H1 (cell line): ENCODE measurements around the gene LCN2. TPM values are rescaled to one million over a fixed set of nuclear protein-coding genes. Genes with fewer than 3 reads are reported as not detected.

Source experiments
- CTCF ChIA-PET: fragments of 300-600 bp; sonication (Branson Sonifier 250); formaldehyde crosslinking; loops from one replicate; lab custom pipeline; 2021; ENCODE audit not compliant: partially characterized antibody; lab: Charles Lee
- POLR2A ChIA-PET: fragments of 300-600 bp; sonication (Branson Sonifier 250); formaldehyde crosslinking; loops from one replicate; lab custom pipeline; 2021; ENCODE audit warnings: inconsistent platforms; ENCODE audit not compliant: partially characterized antibody; lab: Charles Lee
- DNase-seq, 2 experiments: peaks; one replicate each; pipeline versions ENCODE4 v3.0.0 to v3.0.0-alpha.2; 2010 to 2022; ENCODE audit warnings: low spot score in 2 of 2, low read depth in 1 of 2, mixed read lengths in 1 of 2
- FAIRE-seq: peaks from 2 replicates; lab custom pipeline; 2011; peaks lifted over from hg19 to GRCh38; lab: Jason Lieb, UNC
- H2AFZ ChIP-seq: 2 replicates; pipeline ENCODE4 v1.8.1; 2012; ENCODE audit warnings: low read length, inconsistent platforms
- H2AK5ac ChIP-seq: 2 replicates; pipeline ENCODE4 v1.6.1; 2013; ENCODE audit warnings: low read depth, low read length
- H2BK120ac ChIP-seq: replicated peaks from 2 replicates; pipeline ENCODE3; 2013; ENCODE audit warnings: low read depth, low read length, inconsistent platforms
- H2BK12ac ChIP-seq: 2 replicates; pipeline ENCODE4 v1.6.1; 2013; ENCODE audit warnings: low read depth, low read length
- H2BK15ac ChIP-seq: 2 replicates; pipeline ENCODE4 v1.6.1; 2013; ENCODE audit warnings: low read length
- H2BK20ac ChIP-seq: 2 replicates; pipeline ENCODE4 v1.6.1; 2013; ENCODE audit warnings: low read length
- H2BK5ac ChIP-seq: 2 replicates; pipeline ENCODE4 v1.6.1; 2013; ENCODE audit warnings: low read depth, low read length
- H3K14ac ChIP-seq: 2 replicates; pipeline ENCODE4 v1.6.1; 2013; ENCODE audit warnings: inconsistent platforms; ENCODE audit not compliant: insufficient read length
- H3K18ac ChIP-seq: 2 replicates; pipeline ENCODE4 v1.6.1; 2013; ENCODE audit warnings: low read length; ENCODE audit errors: extremely low read depth
- H3K23ac ChIP-seq: 2 replicates; pipeline ENCODE4 v1.6.1; 2013; ENCODE audit warnings: inconsistent platforms; ENCODE audit not compliant: insufficient read length
- H3K23me2 ChIP-seq: 2 replicates; pipeline ENCODE4 v1.6.1; 2013; ENCODE audit warnings: low read depth, low read length
- H3K27ac ChIP-seq: 2 replicates; pipeline ENCODE4 v1.6.1; 2011; ENCODE audit warnings: low read depth, low read length, inconsistent platforms
- H3K27me3 ChIP-seq, 4 experiments: replicated peaks in 1 of 4; 1 replicate in 1 of 4; 2 replicates in 3 of 4; pipeline versions ENCODE4 v1.6.1 to v1.8.1; 2011 to 2013; ENCODE audit warnings: low read length in 3 of 4, mild to moderate bottlenecking in 3 of 4, inconsistent platforms in 2 of 4, mixed read lengths in 2 of 4, moderate library complexity in 1 of 4; ENCODE audit not compliant: control insufficient read depth in 3 of 4, insufficient read depth in 3 of 4; ENCODE audit errors: extremely low read depth in 1 of 4
- H3K36me3 ChIP-seq, 4 experiments: 2 replicates each; pipeline versions ENCODE4 v1.6.1 to v1.8.1; 2011 to 2013; ENCODE audit warnings: mild to moderate bottlenecking in 4 of 4, low read length in 3 of 4, moderate library complexity in 2 of 4, control low read depth in 1 of 4, inconsistent platforms in 1 of 4; ENCODE audit not compliant: insufficient read depth in 4 of 4, control insufficient read depth in 2 of 4
- H3K4ac ChIP-seq: replicated peaks from 2 replicates; pipeline ENCODE3; 2013; ENCODE audit warnings: low read length, low read depth, mixed read lengths, inconsistent platforms; ENCODE audit not compliant: insufficient read length
- H3K4me1 ChIP-seq, 4 experiments: replicated peaks in 1 of 4; 1 replicate in 1 of 4; 2 replicates in 3 of 4; pipeline versions ENCODE4 v1.6.1 to v1.8.1; 2011 to 2013; ENCODE audit warnings: low read length in 3 of 4, inconsistent platforms in 2 of 4, mixed read lengths in 1 of 4; ENCODE audit not compliant: insufficient read depth in 4 of 4, control insufficient read depth in 3 of 4
- H3K4me2 ChIP-seq, 2 experiments: 2 replicates each; pipeline versions ENCODE4 v1.6.1 to v1.8.1; 2011 to 2013; ENCODE audit warnings: low read depth in 2 of 2, low read length in 2 of 2, control low read depth in 1 of 2, inconsistent platforms in 1 of 2, mild to moderate bottlenecking in 1 of 2; ENCODE audit not compliant: insufficient read depth in 1 of 2
- H3K4me3 ChIP-seq, 4 experiments: fragments of 200-600, 300-600 bp in 1 of 4; sonication (generic), shearing (Covaris generic), sonication (Bioruptor Twin) in 1 of 4; 2 replicates each; pipeline versions ENCODE4 v1.5.1 to v1.8.1; 2011 to 2016; ENCODE audit warnings: low read length in 4 of 4, low read depth in 3 of 4, control low read depth in 2 of 4, inconsistent platforms in 2 of 4, mild to moderate bottlenecking in 2 of 4, mixed read lengths in 1 of 4, moderate library complexity in 1 of 4; ENCODE audit not compliant: insufficient read depth in 2 of 4; ENCODE audit errors: extremely low read depth in 1 of 4
- H3K56ac ChIP-seq: replicated peaks from 2 replicates; pipeline ENCODE3; 2013; ENCODE audit warnings: low read depth, mild to moderate bottlenecking, mixed read lengths, low read length, inconsistent platforms; ENCODE audit not compliant: insufficient read length
- H3K79me1 ChIP-seq: 2 replicates; pipeline ENCODE4 v1.6.1; 2013; ENCODE audit warnings: low read depth, low read length, control low read depth
- H3K79me2 ChIP-seq, 2 experiments: 2 replicates each; pipeline versions ENCODE4 v1.6.1 to v1.8.1; 2012 to 2013; ENCODE audit warnings: low read length in 2 of 2, mild to moderate bottlenecking in 2 of 2, inconsistent platforms in 1 of 2; ENCODE audit not compliant: insufficient read depth in 2 of 2, control insufficient read depth in 1 of 2
- H3K9ac ChIP-seq, 4 experiments: replicated peaks in 1 of 4; 1 replicate in 1 of 4; 2 replicates in 3 of 4; pipeline versions ENCODE4 v1.6.1 to v1.8.1; 2011 to 2013; ENCODE audit warnings: low read depth in 3 of 4, low read length in 3 of 4, control low read depth in 2 of 4, mild to moderate bottlenecking in 2 of 4, moderate library complexity in 2 of 4, inconsistent platforms in 1 of 4; ENCODE audit errors: extremely low read depth in 1 of 4
- H3K9me3 ChIP-seq, 2 experiments: 2 replicates each; pipeline versions ENCODE4 v1.6.1 to v1.8.1; 2012 to 2013; ENCODE audit warnings: mild to moderate bottlenecking in 2 of 2, moderate library complexity in 2 of 2, control low read depth in 1 of 2, inconsistent platforms in 1 of 2, low read depth in 1 of 2, low read length in 1 of 2, mixed read lengths in 1 of 2; ENCODE audit not compliant: insufficient read depth in 2 of 2
- H4K20me1 ChIP-seq, 2 experiments: replicated peaks in 1 of 2; 2 replicates each; pipeline versions ENCODE3 to v1.8.1; 2011 to 2013; ENCODE audit warnings: inconsistent platforms in 2 of 2, low read length in 2 of 2, mild to moderate bottlenecking in 1 of 2; ENCODE audit not compliant: insufficient read depth in 2 of 2, control insufficient read depth in 1 of 2
- H4K5ac ChIP-seq: 2 replicates; pipeline ENCODE4 v1.6.1; 2013; ENCODE audit warnings: low read length, low read depth, mixed read lengths, inconsistent platforms; ENCODE audit not compliant: insufficient read length
- H4K8ac ChIP-seq: 2 replicates; pipeline ENCODE4 v1.8.0; 2013; ENCODE audit warnings: mild to moderate bottlenecking, moderate library complexity, low read length, inconsistent platforms; ENCODE audit not compliant: insufficient read depth; ENCODE audit errors: extremely low read depth
- H4K91ac ChIP-seq: replicated peaks from 2 replicates; pipeline ENCODE3; 2013; ENCODE audit warnings: low read length, mixed read lengths, inconsistent platforms; ENCODE audit not compliant: insufficient read length
- CTCF ChIP-seq, 3 experiments: IDR thresholded peaks; 1 replicate in 2 of 3; 2 replicates in 1 of 3; pipeline versions ENCODE4 v1.5.1 to v1.6.1; 2011; ENCODE audit warnings: low read length in 3 of 3, mild to moderate bottlenecking in 3 of 3, inconsistent platforms in 2 of 3, low read depth in 1 of 3, moderate library complexity in 1 of 3; ENCODE audit not compliant: insufficient read depth in 1 of 3; ENCODE audit errors: control extremely low read depth in 1 of 3
- FOSL1 ChIP-seq: IDR thresholded peaks from 2 replicates; pipeline ENCODE4 v1.6.1; 2011; ENCODE audit warnings: mild to moderate bottlenecking, low read depth, low read length, moderate library complexity; ENCODE audit not compliant: insufficient read depth
- KDM1A ChIP-seq: fragments of 200-600, 300-600 bp; sonication (generic); IDR thresholded peaks from 2 replicates; pipeline ENCODE4 v1.7.1; 2016; ENCODE audit warnings: mild to moderate bottlenecking, low read length, borderline replicate concordance
- KDM4A ChIP-seq: IDR thresholded peaks from one replicate; pipeline ENCODE4 v1.7.1; 2012; ENCODE audit warnings: low read depth, mild to moderate bottlenecking, moderate library complexity, low read length, inconsistent platforms; ENCODE audit not compliant: severe bottlenecking
- KDM5A ChIP-seq: fragments of 200-600 bp; IDR thresholded peaks from 2 replicates; pipeline ENCODE4 v1.7.1; 2012; ENCODE audit warnings: mild to moderate bottlenecking, low read length, inconsistent platforms, mixed read lengths
- MAFK ChIP-seq: IDR thresholded peaks from 2 replicates; pipeline ENCODE4 v1.6.1; 2012; ENCODE audit warnings: low read depth, mild to moderate bottlenecking, improper control_type of control experiment, low read length
- PHF8 ChIP-seq: fragments of 200-600 bp; sonication (generic); conservative IDR thresholded peaks from 2 replicates; pipeline ENCODE4 v1.7.1; 2012; ENCODE audit warnings: low read depth, mild to moderate bottlenecking, inconsistent platforms, low read length, moderate library complexity
- POLR2AphosphoS5 ChIP-seq: IDR thresholded peaks from 2 replicates; pipeline ENCODE4 v1.6.1; 2011; ENCODE audit warnings: low read depth, low read length
- SIX5 ChIP-seq: IDR thresholded peaks from 2 replicates; pipeline ENCODE4 v1.6.1; 2011; ENCODE audit warnings: mild to moderate bottlenecking, low read depth, low read length
- SRF ChIP-seq: IDR thresholded peaks from 2 replicates; pipeline ENCODE4 v1.6.1; 2011; ENCODE audit warnings: mild to moderate bottlenecking, low read depth, low read length, moderate library complexity
- SUZ12 ChIP-seq: fragments of 200-600 bp; sonication (generic); IDR thresholded peaks from 2 replicates; pipeline ENCODE4 v1.6.1; 2012; ENCODE audit warnings: mild to moderate bottlenecking, inconsistent platforms, low read length, moderate library complexity, mixed read lengths
- TEAD4 ChIP-seq: IDR thresholded peaks from 2 replicates; pipeline ENCODE4 v1.6.1; 2012; ENCODE audit warnings: low read depth, low read length, inconsistent platforms, mixed read lengths
- WGBS, 2 experiments: shearing (Covaris generic) in 1 of 2; methylation state at CpG; one replicate each; pipeline versions ENCODE4 v1.1.6 to v1.1.7; 2013 to 2015; ENCODE audit warnings: low lambda C conversion rate in 2 of 2, mixed read lengths in 2 of 2, inconsistent platforms in 1 of 2, low coverage in 1 of 2, missing lambda C conversion rate in 1 of 2; ENCODE audit not compliant: insufficient replicate concordance in 2 of 2, insufficient coverage in 1 of 2, insufficient read length in 1 of 2; ENCODE audit errors: extremely low coverage in 1 of 2, missing lambda C conversion rate in 1 of 2; 5-methylcytosine and 5-hydroxymethylcytosine counted together
- polyA plus RNA-seq, 7 experiments: library from polyadenylated mRNA; depleted of rRNA in 3 of 7; stranded (reverse) in 5 of 7; unstranded in 2 of 7; fragments of >200 nt in 5 of 7; fragments of 200-250 nt in 2 of 7; gene quantifications; 1 replicate in 5 of 7; 2 replicates in 1 of 7; 4 replicates in 1 of 7; pipeline versions ENCODE4 v1.2.1 to v1.2.3, GENCODE V29; 2011 to 2013; ENCODE audit warnings: missing spikeins in 2 of 7, mixed read lengths in 2 of 7
- total RNA-seq: library from RNA; stranded (reverse); fragmentation: NEBNext Ultra II Directional; extraction: Animal tissue kit (Norgen Biotek cat#: 25700); gene quantifications from 2 replicates; pipeline ENCODE4 v1.2.1, GENCODE V29; 2021

LCN2 gene
- total and polyA plus RNA-seq, 2 of the 8 experiments (the other 6 are each of a cell fraction or from before 2014, with no cell fraction given) = 1.1 to 1.6 TPM

GRCh38 chr9:128142061-128142460, 7.2 kb upstream of the LCN2 start:
- H3K56ac ChIP-seq = no peak overlapping the region
- DNase-seq (no peak), FAIRE-seq (no peak)
- H3K36me3 ChIP-seq = no peaks in the 10 kb centered on the region
- H3K18ac ChIP-seq = no peak overlapping the region
- H4K20me1 ChIP-seq = no peaks in the 10 kb centered on the region
- no peak overlapping the region for H3K27ac ChIP-seq
- H3K27me3 ChIP-seq = no peaks in the 10 kb centered on the region
- H2AFZ ChIP-seq = no peak overlapping the region
- no peaks in the 10 kb centered on the region for H3K79me1 ChIP-seq
- H2BK5ac ChIP-seq = no peak overlapping the region
- no peak overlapping the region; the same call in 1 of the 2 replicates for H4K8ac ChIP-seq
- CTCF ChIA-PET = interaction anchor here (0.6 to 2.8 kb wide), 5 partner anchors 9 to 39 kb away, joined by 3 to 15 read pairs (median 12); no protein-coding TSS in a partner anchor
- POLR2A ChIA-PET = interaction anchor here (1.4 to 1.5 kb wide), 2 partner anchors 8 to 20 kb away, joined by 3 read pairs; no protein-coding TSS in a partner anchor
- no peak overlapping the region for H2BK12ac ChIP-seq
- H3K9me3 ChIP-seq = no peaks in the 10 kb centered on the region
- H3K4ac ChIP-seq = no peak overlapping the region
- no peaks in the 10 kb centered on the region for H3K23me2 ChIP-seq
- H2AK5ac ChIP-seq = no peak overlapping the region
- H2BK20ac ChIP-seq = no peak overlapping the region
- no peak overlapping the region for H2BK120ac ChIP-seq
- no peak overlapping the region for H4K5ac ChIP-seq
- no peak overlapping the region for H4K91ac ChIP-seq
- H3K79me2 ChIP-seq = no peaks in the 10 kb centered on the region
- WGBS, 2 experiments = 87% methylated on average over 4 of the region's 4 CpGs; no CpG with 5 or more reads in 1 of the 2 experiments
- H3K4me3 ChIP-seq = no peak overlapping the region
- H3K23ac ChIP-seq = no peak overlapping the region
- H3K4me1 ChIP-seq = no peaks in the 10 kb centered on the region
- no peak overlapping the region for H3K9ac ChIP-seq
- H3K4me2 ChIP-seq = no peak overlapping the region
- no peak overlapping the region for H3K14ac ChIP-seq
- no peak overlapping the region for H2BK15ac ChIP-seq
- TF ChIP-seq MAFK = no peak
- no peak for TF ChIP-seq SIX5
- no peak for TF ChIP-seq TEAD4
- no peak for TF ChIP-seq KDM5A
- no peak for TF ChIP-seq PHF8
- TF ChIP-seq CTCF (IDR thresholded peaks at IDR 0.05; ENCODE audit: control extremely low read depth in 1 of 3, insufficient read depth in 1 of 3, low read depth in 1 of 3, low read length in 3 of 3) = no peak
- no peak for TF ChIP-seq SRF
- no peak for TF ChIP-seq KDM4A
- no peak for TF ChIP-seq SUZ12
- no peak for TF ChIP-seq KDM1A
- TF ChIP-seq POLR2AphosphoS5 = no peak
- TF ChIP-seq FOSL1 = no peak
